ENCODE measurements around the gene APOL1.
"Not testable (repeated sequence)": the region's sequence is repeated elsewhere in the genome, so short reads cannot be mapped to it uniquely, and the experiment has no call there.

APOL1 gene

GRCh38 chr22:36252754-36253522 is at the start of gene APOL1:
Gene APOL1, plus strand, starts transcription at chr22:36253133. Its CDS starts 1,823 bp downstream, at chr22:36254956.
- in situ Hi-C loops (cut with MboI; ENCODE audit: low sequenced_read_pairs) = no loop called here
- H3K4me1 ChIP-seq = no peaks in the 10 kb centered on the region; the same call in 1 of the 2 replicates
- H3K4me3 ChIP-seq = no peak within 1 kb of the TSS
- H3K9me3 ChIP-seq = no peaks in the 10 kb centered on the region
- no peak for DNase-seq (ENCODE audit: low spot score in 2 of 2)
- no peaks in the 10 kb centered on the region for H3K36me3 ChIP-seq (replicated peaks)
- H3K27me3 ChIP-seq (ENCODE audit: low read depth) = no peaks in the 10 kb centered on the region

- in situ Hi-C loops (cut with MboI; ENCODE audit: low sequenced_read_pairs); DNase-seq (ENCODE audit: low spot score in 2 of 2); H3K4me1 ChIP-seq; H3K27me3 ChIP-seq (ENCODE audit: low read depth); H3K36me3 ChIP-seq (replicated peaks); H3K4me3 ChIP-seq; H3K9me3 ChIP-seq: not testable (repeated sequence)
Observed at GRCh38 chr22:36203441-36203840, 49.5 kb upstream of the APOL1 start.

DNA sequence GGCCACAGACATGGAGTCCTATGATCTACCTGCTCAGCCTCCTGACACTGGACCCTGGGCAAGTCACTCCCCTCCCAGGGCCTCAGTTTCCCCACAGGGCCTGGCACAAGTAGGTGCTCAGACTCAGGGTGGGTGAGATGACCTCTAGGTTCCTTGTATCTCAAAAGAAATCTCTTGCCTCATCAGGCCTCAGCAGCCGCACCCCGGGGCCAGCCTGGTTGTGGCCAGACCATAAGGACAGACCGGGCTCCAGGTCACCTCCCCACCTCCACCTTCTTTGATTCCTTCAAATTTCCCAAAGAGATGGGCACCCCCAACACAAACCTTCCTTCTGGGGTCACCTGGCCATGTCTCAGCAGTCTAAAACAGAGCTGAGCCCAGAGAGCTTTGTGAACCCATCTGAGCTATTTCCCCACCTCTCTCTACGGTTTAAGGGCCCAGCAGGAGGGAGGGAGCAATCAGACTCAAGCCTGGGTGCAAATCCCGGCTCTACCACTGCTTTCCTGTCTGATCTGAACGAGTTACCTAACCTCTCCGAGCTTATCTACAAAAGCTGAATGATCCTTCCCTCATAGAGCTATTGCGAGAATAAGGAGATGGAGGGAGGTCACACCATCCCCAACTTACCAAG is 48.8 kb upstream of the APOL1 start:
- H3K4me3 ChIP-seq = no peak overlapping the region
- in situ Hi-C loops (cut with MboI; ENCODE audit: low sequenced_read_pairs) = no loop called here

DNA sequence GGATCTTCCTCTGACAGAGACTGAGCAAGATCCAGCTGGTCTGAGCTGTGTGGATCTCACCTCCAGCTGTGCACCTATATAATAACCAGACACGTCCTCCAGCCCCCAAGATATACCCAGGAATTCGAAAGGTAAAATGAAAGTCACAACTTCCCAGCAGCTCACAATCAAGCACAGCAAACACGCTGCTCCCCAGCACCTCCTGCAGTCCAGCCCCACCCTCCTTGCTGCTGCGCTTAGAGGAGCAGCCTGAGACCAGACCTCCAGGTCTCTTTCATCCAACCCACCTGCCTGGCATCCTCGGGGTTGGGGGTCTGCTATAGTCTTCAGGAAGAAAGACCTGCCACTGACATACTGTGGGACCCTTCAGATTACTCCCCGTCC is 48.3 kb upstream of the APOL1 start:
- H3K9me3 ChIP-seq = 0 out of 2 replicates have a peak, but pooled peaks cover 4% of the 10 kb centered on the region
- in situ Hi-C loops (cut with MboI; ENCODE audit: low sequenced_read_pairs) = no loop called here
- H3K4me3 ChIP-seq = no peak overlapping the region
- DNase-seq (ENCODE audit: low spot score in 2 of 2) = no peak
- H3K36me3 ChIP-seq (replicated peaks) = no peaks in the 10 kb centered on the region
- H3K27me3 ChIP-seq (ENCODE audit: low read depth) = no peaks in the 10 kb centered on the region
- H3K4me1 ChIP-seq = no peaks in the 10 kb centered on the region; the same call in 1 of the 2 replicates

More for the DNA sequence above, 48.8 kb upstream of the APOL1 start:
- 0 out of 2 replicates have a peak, but pooled peaks cover 4% of the 10 kb centered on the region for H3K9me3 ChIP-seq
- no peaks in the 10 kb centered on the region; the same call in 1 of the 2 replicates for H3K4me1 ChIP-seq
- H3K27me3 ChIP-seq (ENCODE audit: low read depth) = no peaks in the 10 kb centered on the region
- DNase-seq (ENCODE audit: low spot score in 2 of 2) = no peak
- no peaks in the 10 kb centered on the region for H3K36me3 ChIP-seq (replicated peaks)

DNA sequence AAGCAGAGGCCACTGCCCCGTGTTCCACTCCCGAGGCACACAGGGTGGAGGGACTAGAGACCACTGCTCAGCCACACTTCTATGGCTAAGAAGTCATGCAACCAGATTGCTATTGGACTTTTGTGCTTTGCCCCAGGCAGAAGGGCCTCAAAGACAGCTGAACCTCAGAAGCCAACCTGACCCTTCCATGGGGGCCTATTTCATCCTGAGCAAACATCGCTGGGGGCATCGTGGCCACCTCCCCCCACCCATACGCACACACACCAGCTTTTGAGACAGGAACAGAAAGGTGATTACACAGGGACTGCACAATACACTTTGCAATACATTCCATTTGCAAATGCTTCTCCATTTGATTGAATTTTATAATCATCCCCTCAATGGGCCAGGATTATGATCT is 47.4 kb upstream of the APOL1 start:
- H3K9me3 ChIP-seq; H3K27me3 ChIP-seq (ENCODE audit: low read depth); H3K4me3 ChIP-seq; DNase-seq (ENCODE audit: low spot score in 2 of 2); H3K4me1 ChIP-seq; H3K36me3 ChIP-seq (replicated peaks); in situ Hi-C loops (cut with MboI; ENCODE audit: low sequenced_read_pairs): not testable (repeated sequence)

GRCh38 chr22:36206255-36206654 is 46.7 kb upstream of the APOL1 start:
- Histone ChIP-seq H3K4me1 (no peaks in the 10 kb centered on the region; the same call in 1 of the 2 replicates), H3K9me3 (0 out of 2 replicates have a peak, but pooled peaks cover 4% of the 10 kb centered on the region), H3K4me3 (no peak overlapping the region), H3K27me3 (ENCODE audit: low read depth) (no peaks in the 10 kb centered on the region), H3K36me3 (replicated peaks) (no peaks in the 10 kb centered on the region)
- in situ Hi-C loops (cut with MboI; ENCODE audit: low sequenced_read_pairs) = no loop called here
- DNase-seq (ENCODE audit: low spot score in 2 of 2) = no peak

GRCh38 chr22:36208162-36208765 is 44.7 kb upstream of the APOL1 start:
- no peaks in the 10 kb centered on the region for H3K4me1 ChIP-seq
- H3K27me3 ChIP-seq (ENCODE audit: low read depth) = peaks cover 3% of the 10 kb centered on the region; the same call in 1 of the 2 replicates
- no peak for DNase-seq (ENCODE audit: low spot score in 2 of 2)
- no peak overlapping the region for H3K4me3 ChIP-seq
- H3K36me3 ChIP-seq (replicated peaks) = no peaks in the 10 kb centered on the region
- in situ Hi-C loops (cut with MboI; ENCODE audit: low sequenced_read_pairs) = no loop called here
- H3K9me3 ChIP-seq = 0 out of 2 replicates have a peak, but pooled peaks cover 4% of the 10 kb centered on the region

GRCh38 chr22:36208914-36209313 is 44.0 kb upstream of the APOL1 start:
- H3K27me3 ChIP-seq (ENCODE audit: low read depth) = peaks cover 3% of the 10 kb centered on the region; the same call in 1 of the 2 replicates
- in situ Hi-C loops (cut with MboI; ENCODE audit: low sequenced_read_pairs) = no loop called here
- DNase-seq (ENCODE audit: low spot score in 2 of 2) = no peak
- H3K9me3 ChIP-seq = 0 out of 2 replicates have a peak, but pooled peaks cover 4% of the 10 kb centered on the region
- H3K4me3 ChIP-seq = no peak overlapping the region
- no peaks in the 10 kb centered on the region for H3K4me1 ChIP-seq
- no peaks in the 10 kb centered on the region for H3K36me3 ChIP-seq (replicated peaks)

DNA sequence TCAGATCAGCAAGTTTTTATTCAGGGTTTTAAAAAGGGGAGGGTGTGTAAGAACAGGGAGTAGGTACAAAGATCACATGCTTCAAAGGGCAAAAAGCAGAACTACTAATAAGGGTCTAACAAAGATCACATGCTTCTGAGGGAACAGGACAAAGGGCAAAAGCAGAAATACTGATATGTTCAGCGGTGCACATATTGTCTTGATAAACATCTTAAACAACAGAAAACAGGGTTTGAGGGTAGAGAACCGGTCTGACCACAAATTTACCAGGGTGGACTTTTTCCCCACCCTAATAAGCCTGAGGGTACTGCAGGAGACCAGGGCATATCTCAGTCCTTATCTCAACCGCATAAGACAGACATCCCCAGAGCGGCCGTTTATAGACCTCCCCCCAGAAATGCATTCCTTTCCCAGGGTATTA is 43.4 kb upstream of the APOL1 start:
- in situ Hi-C loops (cut with MboI; ENCODE audit: low sequenced_read_pairs); H3K27me3 ChIP-seq (ENCODE audit: low read depth); H3K36me3 ChIP-seq (replicated peaks); DNase-seq (ENCODE audit: low spot score in 2 of 2); H3K4me1 ChIP-seq; H3K4me3 ChIP-seq; H3K9me3 ChIP-seq: not testable (repeated sequence)

DNA sequence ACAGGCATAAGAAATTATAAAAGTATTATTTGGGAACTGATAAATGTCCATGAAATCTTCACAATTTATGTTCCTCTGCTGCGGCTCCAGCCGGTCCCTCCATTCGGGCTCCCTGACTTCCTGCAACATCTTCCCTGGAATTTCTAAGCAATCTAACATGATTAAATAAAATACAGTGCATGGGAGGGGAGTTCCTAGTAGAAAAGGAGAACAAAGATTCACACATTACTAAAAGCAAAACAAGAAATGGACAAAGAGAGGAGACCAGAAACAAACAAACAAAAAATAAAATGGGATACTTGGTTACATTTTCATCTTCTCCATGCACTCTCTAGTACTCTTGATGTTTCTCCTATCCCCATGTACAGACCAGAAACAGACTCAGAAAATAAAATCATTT is 42.7 kb upstream of the APOL1 start:
- Histone ChIP-seq H3K4me1 (no peaks in the 10 kb centered on the region), H3K27me3 (ENCODE audit: low read depth) (peaks cover 3% of the 10 kb centered on the region; the same call in 1 of the 2 replicates), H3K4me3 (no peak overlapping the region), H3K36me3 (replicated peaks) (no peaks in the 10 kb centered on the region), H3K9me3 (0 out of 2 replicates have a peak, but pooled peaks cover 4% of the 10 kb centered on the region)
- in situ Hi-C loops (cut with MboI; ENCODE audit: low sequenced_read_pairs) = no loop called here
- DNase-seq (ENCODE audit: low spot score in 2 of 2) = no peak

GRCh38 chr22:36211237-36211861 is 41.6 kb upstream of the APOL1 start:
- DNase-seq (ENCODE audit: low spot score in 2 of 2) = no peak
- Histone ChIP-seq H3K4me3 (no peak overlapping the region), H3K27me3 (ENCODE audit: low read depth) (peaks cover 3% of the 10 kb centered on the region; the same call in 1 of the 2 replicates), H3K4me1 (no peaks in the 10 kb centered on the region), H3K9me3 (0 out of 2 replicates have a peak, but pooled peaks cover 4% of the 10 kb centered on the region), H3K36me3 (replicated peaks) (no peaks in the 10 kb centered on the region)
- in situ Hi-C loops (cut with MboI; ENCODE audit: low sequenced_read_pairs) = no loop called here

GRCh38 chr22:36212901-36213300 is 40.0 kb upstream of the APOL1 start:
- Histone ChIP-seq H3K4me1 (no peaks in the 10 kb centered on the region), H3K4me3 (no peak overlapping the region), H3K27me3 (ENCODE audit: low read depth) (peaks cover 3% of the 10 kb centered on the region; the same call in 1 of the 2 replicates), H3K36me3 (replicated peaks) (no peaks in the 10 kb centered on the region), H3K9me3 (0 out of 2 replicates have a peak, but pooled peaks cover 4% of the 10 kb centered on the region)
- in situ Hi-C loops (cut with MboI; ENCODE audit: low sequenced_read_pairs) = no loop called here
- no peak for DNase-seq (ENCODE audit: low spot score in 2 of 2)

GRCh38 chr22:36213586-36213985 is 39.3 kb upstream of the APOL1 start:
- Histone ChIP-seq H3K9me3 (0 out of 2 replicates have a peak, but pooled peaks cover 4% of the 10 kb centered on the region), H3K27me3 (ENCODE audit: low read depth) (peaks cover 6% of the 10 kb centered on the region; the same call in 1 of the 2 replicates), H3K4me3 (no peak overlapping the region), H3K36me3 (replicated peaks) (no peaks in the 10 kb centered on the region), H3K4me1 (no peaks in the 10 kb centered on the region)
- DNase-seq (ENCODE audit: low spot score in 2 of 2) = no peak
- in situ Hi-C loops (cut with MboI; ENCODE audit: low sequenced_read_pairs) = no loop called here
